Measurements from ENCODE around the gene DGCR2.
"Not testable (repeated sequence)": the region's sequence is repeated elsewhere in the genome, so short reads cannot be mapped to it uniquely, and the experiment has no call there.

DGCR2 gene

GRCh38 chr22:19050847-19051246, 71.4 kb downstream of the DGCR2 start:
- H3K27ac ChIP-seq (ENCODE audit: insufficient read depth, low read depth, low read length, poor library complexity, severe bottlenecking); H3K27me3 ChIP-seq (ENCODE audit: control insufficient read depth, insufficient read depth, low read length, poor library complexity, severe bottlenecking); H3K4me3 ChIP-seq (ENCODE audit: insufficient read depth, low read depth, low read length); H3K9me3 ChIP-seq (ENCODE audit: control insufficient read depth, low read length); H3K4me1 ChIP-seq (ENCODE audit: control insufficient read depth, insufficient read depth, low read length): not testable (repeated sequence)
- WGBS, 2 experiments = 94 to 95% methylated on average over 3 of the region's 4 CpGs
- H3K36me3 ChIP-seq (ENCODE audit: control insufficient read depth, insufficient read depth, low read length) = peaks cover 33% of the 10 kb centered on the region

GRCh38 chr22:19050117-19050516, 72.1 kb downstream of the DGCR2 start:
- Histone ChIP-seq H3K4me3 (ENCODE audit: insufficient read depth, low read depth, low read length) (no peak overlapping the region), H3K27ac (ENCODE audit: insufficient read depth, low read depth, low read length, poor library complexity, severe bottlenecking) (no peak overlapping the region), H3K4me1 (ENCODE audit: control insufficient read depth, insufficient read depth, low read length) (no peaks in the 10 kb centered on the region), H3K27me3 (ENCODE audit: control insufficient read depth, insufficient read depth, low read length, poor library complexity, severe bottlenecking) (no peaks in the 10 kb centered on the region), H3K36me3 (ENCODE audit: control insufficient read depth, insufficient read depth, low read length) (peaks cover 39% of the 10 kb centered on the region), H3K9me3 (ENCODE audit: control insufficient read depth, low read length) (no peaks in the 10 kb centered on the region)
- 93 to 94% methylated on average over 3 of the region's 3 CpGs for WGBS, 2 experiments

GRCh38 chr22:19048531-19048930, 73.7 kb downstream of the DGCR2 start:
- Histone ChIP-seq H3K27me3 (ENCODE audit: control insufficient read depth, insufficient read depth, low read length, poor library complexity, severe bottlenecking) (no peaks in the 10 kb centered on the region), H3K4me3 (ENCODE audit: insufficient read depth, low read depth, low read length) (no peak overlapping the region), H3K36me3 (ENCODE audit: control insufficient read depth, insufficient read depth, low read length) (peaks cover 40% of the 10 kb centered on the region), H3K9me3 (ENCODE audit: control insufficient read depth, low read length) (no peaks in the 10 kb centered on the region), H3K4me1 (ENCODE audit: control insufficient read depth, insufficient read depth, low read length) (no peaks in the 10 kb centered on the region), H3K27ac (ENCODE audit: insufficient read depth, low read depth, low read length, poor library complexity, severe bottlenecking) (no peak overlapping the region)
- WGBS, 2 experiments = 96% methylated on average over 5 of the region's 5 CpGs

- no peaks in the 10 kb centered on the region for H3K9me3 ChIP-seq (ENCODE audit: control insufficient read depth, low read length)
- WGBS, 2 experiments = 92 to 96% methylated on average over 11 of the region's 11 CpGs
- H3K4me1 ChIP-seq (ENCODE audit: control insufficient read depth, insufficient read depth, low read length) = no peaks in the 10 kb centered on the region
- no peak overlapping the region for H3K27ac ChIP-seq (ENCODE audit: insufficient read depth, low read depth, low read length, poor library complexity, severe bottlenecking)
- H3K4me3 ChIP-seq (ENCODE audit: insufficient read depth, low read depth, low read length) = no peak overlapping the region
- H3K27me3 ChIP-seq (ENCODE audit: control insufficient read depth, insufficient read depth, low read length, poor library complexity, severe bottlenecking) = no peaks in the 10 kb centered on the region
- peaks cover 43% of the 10 kb centered on the region for H3K36me3 ChIP-seq (ENCODE audit: control insufficient read depth, insufficient read depth, low read length)
Measured at GRCh38 chr22:19047993-19048392, 74.2 kb downstream of the DGCR2 start.

- H3K4me1 ChIP-seq (ENCODE audit: control insufficient read depth, insufficient read depth, low read length) = no peaks in the 10 kb centered on the region
- H3K27me3 ChIP-seq (ENCODE audit: control insufficient read depth, insufficient read depth, low read length, poor library complexity, severe bottlenecking) = no peaks in the 10 kb centered on the region
- 94 to 95% methylated on average over 5 of the region's 5 CpGs for WGBS, 2 experiments
- no peak overlapping the region for H3K27ac ChIP-seq (ENCODE audit: insufficient read depth, low read depth, low read length, poor library complexity, severe bottlenecking)
- H3K4me3 ChIP-seq (ENCODE audit: insufficient read depth, low read depth, low read length) = no peak overlapping the region
- no peaks in the 10 kb centered on the region for H3K9me3 ChIP-seq (ENCODE audit: control insufficient read depth, low read length)
- peaks cover 48% of the 10 kb centered on the region for H3K36me3 ChIP-seq (ENCODE audit: control insufficient read depth, insufficient read depth, low read length)
Measured at GRCh38 chr22:19046719-19047609, 75.2 kb downstream of the DGCR2 start.

- H3K27me3 ChIP-seq (ENCODE audit: control insufficient read depth, insufficient read depth, low read length, poor library complexity, severe bottlenecking) = no peaks in the 10 kb centered on the region
- H3K9me3 ChIP-seq (ENCODE audit: control insufficient read depth, low read length) = no peaks in the 10 kb centered on the region
- H3K27ac ChIP-seq (ENCODE audit: insufficient read depth, low read depth, low read length, poor library complexity, severe bottlenecking) = no peak overlapping the region
- H3K36me3 ChIP-seq (ENCODE audit: control insufficient read depth, insufficient read depth, low read length) = peaks cover 48% of the 10 kb centered on the region
- no peaks in the 10 kb centered on the region for H3K4me1 ChIP-seq (ENCODE audit: control insufficient read depth, insufficient read depth, low read length)
- no peak overlapping the region for H3K4me3 ChIP-seq (ENCODE audit: insufficient read depth, low read depth, low read length)
- WGBS, 2 experiments = 87 to 93% methylated on average over 1 to 2 of the region's 2 CpGs
Measured at GRCh38 chr22:19046287-19046686, 75.9 kb downstream of the DGCR2 start.

GRCh38 chr22:19045094-19045493, 77.1 kb downstream of the DGCR2 start:
- H3K4me1 ChIP-seq (ENCODE audit: control insufficient read depth, insufficient read depth, low read length) = no peaks in the 10 kb centered on the region
- H3K4me3 ChIP-seq (ENCODE audit: insufficient read depth, low read depth, low read length) = no peak overlapping the region
- H3K27ac ChIP-seq (ENCODE audit: insufficient read depth, low read depth, low read length, poor library complexity, severe bottlenecking) = no peak overlapping the region
- no peaks in the 10 kb centered on the region for H3K27me3 ChIP-seq (ENCODE audit: control insufficient read depth, insufficient read depth, low read length, poor library complexity, severe bottlenecking)
- WGBS, 2 experiments = 96 to 97% methylated on average over 7 of the region's 7 CpGs
- H3K9me3 ChIP-seq (ENCODE audit: control insufficient read depth, low read length) = no peaks in the 10 kb centered on the region
- H3K36me3 ChIP-seq (ENCODE audit: control insufficient read depth, insufficient read depth, low read length) = peaks cover 48% of the 10 kb centered on the region

- Histone ChIP-seq H3K4me3 (ENCODE audit: insufficient read depth, low read depth, low read length) (no peak overlapping the region), H3K36me3 (ENCODE audit: control insufficient read depth, insufficient read depth, low read length) (peaks cover 48% of the 10 kb centered on the region), H3K27me3 (ENCODE audit: control insufficient read depth, insufficient read depth, low read length, poor library complexity, severe bottlenecking) (no peaks in the 10 kb centered on the region), H3K9me3 (ENCODE audit: control insufficient read depth, low read length) (no peaks in the 10 kb centered on the region), H3K4me1 (ENCODE audit: control insufficient read depth, insufficient read depth, low read length) (no peaks in the 10 kb centered on the region), H3K27ac (ENCODE audit: insufficient read depth, low read depth, low read length, poor library complexity, severe bottlenecking) (no peak overlapping the region)
- 87 to 89% methylated on average over 6 of the region's 6 CpGs for WGBS, 2 experiments
Measured at GRCh38 chr22:19044381-19044780, 77.8 kb downstream of the DGCR2 start.

GRCh38 chr22:19043121-19044085, 78.8 kb downstream of the DGCR2 start:
- no peaks in the 10 kb centered on the region for H3K9me3 ChIP-seq (ENCODE audit: control insufficient read depth, low read length)
- WGBS, 2 experiments = 93 to 94% methylated on average over 14 of the region's 14 CpGs
- no peak overlapping the region for H3K4me3 ChIP-seq (ENCODE audit: insufficient read depth, low read depth, low read length)
- no peaks in the 10 kb centered on the region for H3K4me1 ChIP-seq (ENCODE audit: control insufficient read depth, insufficient read depth, low read length)
- H3K27me3 ChIP-seq (ENCODE audit: control insufficient read depth, insufficient read depth, low read length, poor library complexity, severe bottlenecking) = no peaks in the 10 kb centered on the region
- peaks cover 39% of the 10 kb centered on the region for H3K36me3 ChIP-seq (ENCODE audit: control insufficient read depth, insufficient read depth, low read length)
- no peak overlapping the region for H3K27ac ChIP-seq (ENCODE audit: insufficient read depth, low read depth, low read length, poor library complexity, severe bottlenecking)

Measured in ectodermal cell (in vitro differentiated cells).